Stimulated activated CD4-positive, alpha-beta T cell treated with anti-CD3 and anti-CD28 coated beads, Interleukin-15, amount 100 ng/mL, for 24 hours (primary cell): ENCODE measurements around the gene PRORP.
"Not testable (repeated sequence)": the region's sequence is repeated elsewhere in the genome, so short reads cannot be mapped to it uniquely, and the experiment has no call there.

Experiments
- DNase-seq: peaks from one replicate; pipeline ENCODE4 v3.0.0-alpha.2; 2020

Gene PRORP

DNA sequence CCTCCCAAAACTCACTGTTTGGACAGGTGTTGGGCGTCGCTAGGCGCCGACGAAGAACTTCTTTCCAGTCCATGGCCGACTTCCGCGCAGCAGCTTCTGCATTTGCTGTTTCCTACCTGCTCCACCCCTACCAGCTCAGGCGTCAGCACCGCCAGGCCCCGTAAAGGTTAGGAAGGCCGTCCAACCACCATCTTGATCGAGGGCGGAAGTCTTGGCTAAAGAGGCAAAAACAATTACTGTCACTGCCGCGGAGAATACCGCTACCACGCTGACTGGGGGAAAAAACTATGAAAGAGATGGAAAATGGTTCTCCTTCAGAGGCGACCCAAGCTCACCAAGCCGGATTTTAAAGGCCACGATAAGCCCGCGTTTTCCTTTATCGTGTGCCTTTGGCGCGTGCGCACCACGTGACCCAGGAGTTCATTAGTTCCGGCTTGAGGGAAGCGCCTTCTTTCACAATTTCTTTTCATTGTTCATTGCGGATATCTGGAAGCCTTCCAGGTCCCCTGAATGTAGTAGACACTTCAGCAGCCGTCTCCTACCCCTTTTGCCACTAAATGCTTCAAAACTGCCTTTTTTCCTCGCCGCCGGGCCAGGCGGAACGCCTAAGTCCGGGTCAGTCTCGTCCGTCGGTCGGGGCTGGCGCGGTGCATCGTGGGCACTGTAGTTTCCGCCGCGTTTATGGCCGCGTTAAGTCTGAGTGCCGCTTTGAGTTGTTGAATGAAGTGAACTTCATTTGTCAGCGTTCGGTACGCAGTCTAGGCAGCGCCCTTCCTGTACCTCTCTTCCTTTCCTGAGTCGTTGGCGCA, at the start of gene PRORP, which contains the start of gene PPP2R3C:
PRORP (plus strand) TSS at position 666 of the 809 bp plus-strand sequence. CDS start 694 bp downstream, outside the sequence.
PPP2R3C (minus strand) TSS at position 104 of the 809 bp plus-strand sequence; CDS start at position 73, 31 bp downstream.
- peak; percentile 89 for DNase-seq

DNA sequence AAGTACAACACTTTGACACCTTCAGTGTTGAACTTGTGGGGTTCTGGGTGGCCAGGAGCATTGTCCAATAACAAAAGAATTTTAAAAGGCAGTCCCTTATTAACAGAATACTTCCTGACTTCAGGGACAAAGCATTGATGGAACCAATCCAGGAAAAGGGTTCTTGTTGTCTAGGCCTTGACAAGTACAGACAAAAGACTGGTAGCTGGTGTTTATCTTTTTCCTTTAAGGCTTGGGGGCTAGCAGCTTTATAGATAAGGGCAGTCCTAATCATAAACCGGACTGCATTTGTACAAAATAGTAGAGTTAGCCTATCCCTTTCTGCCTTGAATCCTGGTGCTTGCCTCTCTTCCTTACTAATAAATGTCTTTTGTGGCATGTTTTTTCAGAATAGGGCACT, 48.9 kb upstream of the PRORP start:
- no peak for DNase-seq

DNA sequence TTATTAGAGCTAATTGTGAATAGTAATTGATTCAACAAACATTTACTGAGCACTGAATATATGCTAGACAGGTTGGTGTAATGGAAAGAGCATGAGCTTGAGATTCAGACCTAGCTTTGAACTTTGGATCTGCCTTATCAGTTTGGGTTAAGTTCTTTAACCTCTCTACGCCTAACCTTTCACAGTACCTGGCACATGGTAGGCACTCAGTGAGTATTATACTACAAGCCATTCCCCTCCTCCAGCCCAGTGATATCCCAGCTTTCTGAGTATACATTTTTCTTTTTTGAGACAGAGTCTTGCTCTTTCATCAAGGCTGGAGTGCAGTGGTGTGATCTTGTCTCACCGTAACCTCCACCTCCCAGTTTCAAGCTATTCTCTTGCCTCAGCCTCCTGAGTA, 44.3 kb upstream of the PRORP start:
- DNase-seq = no peak

GRCh38 chr14:35079742-35080141, 42.6 kb upstream of the PRORP start:
- no peak for DNase-seq

GRCh38 chr14:35083530-35084150, 38.7 kb upstream of the PRORP start:
- no peak for DNase-seq

DNA sequence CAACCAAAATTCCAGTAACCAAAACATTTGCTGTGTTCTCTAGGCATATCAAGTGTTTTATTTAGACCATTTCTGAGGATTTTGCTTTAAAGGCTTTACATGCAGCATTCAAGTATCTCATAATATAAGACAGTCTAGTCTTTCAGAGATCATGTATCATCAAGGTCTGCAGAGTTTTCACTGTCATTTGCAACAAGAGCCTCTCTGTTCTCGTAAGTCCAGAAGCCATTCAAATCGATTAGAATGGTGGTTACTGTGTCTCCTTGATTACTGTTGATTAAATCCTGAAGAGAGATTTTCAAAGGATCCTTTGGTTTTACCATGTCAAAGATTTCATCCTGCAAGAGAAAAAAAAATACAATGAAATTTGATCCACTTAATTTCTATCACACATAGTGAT, 36.9 kb upstream of the PRORP start:
- DNase-seq = no peak

DNA sequence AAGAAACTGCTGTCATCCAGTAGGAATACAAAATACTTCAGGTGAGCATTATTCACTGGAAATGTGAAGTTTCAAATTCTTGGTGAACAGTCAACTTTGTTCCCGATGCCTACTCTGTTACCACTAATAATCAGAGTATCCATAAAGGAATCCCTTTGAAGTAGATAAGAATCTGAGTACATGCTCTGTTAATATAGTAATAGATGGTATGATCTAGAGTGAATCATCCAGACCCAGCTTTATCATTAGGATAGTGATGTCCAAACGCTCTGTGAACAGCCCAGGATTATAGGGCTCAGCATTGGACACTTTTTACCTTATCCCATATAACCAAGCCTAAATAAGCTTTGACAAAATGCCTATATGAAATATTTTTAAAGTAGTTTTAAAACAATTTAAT, 33.8 kb upstream of the PRORP start:
- no peak for DNase-seq

DNA sequence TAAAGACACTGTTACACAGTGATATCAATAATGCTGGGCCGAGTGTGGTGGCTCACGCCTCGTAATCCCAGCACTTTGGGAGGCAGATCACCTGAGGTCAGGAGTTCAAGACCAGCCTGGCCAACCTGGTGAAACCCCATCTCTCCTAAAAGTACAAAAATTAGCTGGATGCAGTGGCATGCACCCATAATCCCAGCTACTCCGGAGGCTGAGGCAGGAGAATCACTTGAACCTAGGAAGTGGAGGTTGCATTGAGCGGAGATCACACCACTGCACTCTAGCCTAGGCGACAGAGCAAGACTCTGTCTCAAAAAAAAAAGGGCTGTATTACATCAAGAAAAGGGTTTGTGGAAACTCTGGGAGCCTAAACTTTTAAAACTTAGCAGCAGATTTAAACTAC, 27.7 kb upstream of the PRORP start:
- not testable (repeated sequence) for DNase-seq

DNA sequence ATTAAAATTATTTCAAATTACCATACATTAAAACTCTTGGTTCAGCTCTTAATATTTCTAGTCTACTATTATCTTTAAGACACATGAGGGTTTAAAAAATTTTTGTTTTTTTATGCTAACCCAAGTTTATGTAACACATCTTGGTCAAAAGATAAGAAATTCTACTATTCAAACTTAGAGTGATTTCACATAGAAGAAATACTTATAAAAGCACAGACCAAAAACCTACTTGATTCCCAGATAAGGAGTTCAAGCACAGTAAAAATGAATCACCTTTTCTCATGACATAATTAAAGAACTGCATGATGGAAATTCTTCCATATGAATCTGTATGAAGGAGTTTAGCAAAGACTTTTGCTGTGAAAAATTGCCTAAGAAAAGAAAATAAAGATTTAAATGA, 14.5 kb upstream of the PRORP start:
- no peak for DNase-seq

DNA sequence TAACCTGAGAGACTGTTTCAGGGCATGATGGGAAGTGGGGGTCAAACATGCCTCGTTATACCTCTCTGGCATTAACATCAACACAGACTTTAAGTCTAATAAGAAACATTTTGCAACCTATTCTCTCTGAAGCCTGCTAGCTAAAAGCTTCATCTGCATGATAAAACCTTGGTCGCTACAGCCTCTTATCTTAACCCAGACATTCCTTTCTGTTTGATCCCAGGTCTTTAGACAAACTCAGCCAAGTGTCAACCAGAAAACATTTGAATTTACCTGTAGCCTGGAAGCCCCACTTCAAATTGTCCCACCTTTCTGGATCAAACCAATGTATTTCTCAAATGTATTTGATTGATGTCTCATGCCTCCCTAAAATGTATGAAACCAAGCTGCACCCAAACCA, 9.7 kb upstream of the PRORP start:
- DNase-seq = no peak

GRCh38 chr14:35113308-35113950, 8.9 kb upstream of the PRORP start:
- no peak for DNase-seq

DNA sequence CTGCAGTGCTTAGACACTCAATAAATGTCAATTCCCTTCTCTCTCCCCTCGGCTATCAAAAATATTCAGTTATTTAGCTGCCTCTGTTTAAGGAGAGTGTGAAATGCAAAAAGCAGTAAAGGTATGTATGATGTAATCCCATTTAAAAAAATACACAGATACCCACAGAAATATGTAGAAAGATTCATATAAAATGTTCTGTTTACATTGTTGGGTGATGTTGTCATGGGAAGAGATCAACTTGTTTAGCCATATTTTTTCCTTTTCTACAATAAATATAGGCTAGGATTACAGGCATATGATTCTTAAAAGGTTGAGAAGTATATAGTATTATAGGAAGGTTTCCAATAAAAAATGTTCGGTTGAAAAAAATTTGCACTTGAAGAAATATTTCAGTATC, 8.3 kb upstream of the PRORP start:
- no peak for DNase-seq

DNA sequence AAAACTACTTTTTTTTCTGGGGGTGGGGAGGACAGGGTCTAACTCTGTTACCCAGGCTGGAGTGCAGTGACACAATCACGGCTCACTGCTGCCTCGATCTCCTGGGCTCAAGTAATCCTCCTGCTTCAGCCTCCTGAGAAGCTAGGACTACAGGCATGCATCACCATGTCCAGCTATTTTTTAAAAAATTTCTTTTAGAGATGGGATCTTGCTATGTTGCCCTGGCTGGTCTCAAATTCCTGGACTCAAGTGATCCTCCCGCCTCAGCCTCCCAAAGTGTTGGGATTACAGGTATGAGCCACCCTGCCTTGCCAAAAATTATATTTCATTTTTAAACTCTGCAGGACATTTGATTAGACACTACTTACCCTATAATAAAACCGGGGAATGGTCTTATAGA, 6.1 kb upstream of the PRORP start:
- DNase-seq = no peak

DNA sequence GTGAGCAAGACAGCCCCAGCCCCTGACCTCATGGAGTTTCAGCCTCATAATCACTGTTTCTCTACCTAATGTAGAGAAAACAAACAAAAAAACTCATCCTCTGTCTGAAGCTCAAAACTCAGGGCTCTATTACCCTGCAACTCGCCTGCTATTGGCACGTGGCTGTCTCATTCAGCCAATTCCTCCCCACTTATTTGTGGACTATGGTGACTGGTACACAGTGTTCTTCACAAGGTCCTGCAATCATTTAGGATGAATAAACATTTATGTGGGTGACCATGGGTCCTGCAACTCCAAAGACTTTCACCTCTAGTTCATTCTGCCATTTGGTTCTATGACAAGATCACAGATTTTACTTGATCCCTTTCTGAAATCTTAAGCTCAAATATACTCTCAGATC, 5.2 kb upstream of the PRORP start:
- DNase-seq = no peak

DNA sequence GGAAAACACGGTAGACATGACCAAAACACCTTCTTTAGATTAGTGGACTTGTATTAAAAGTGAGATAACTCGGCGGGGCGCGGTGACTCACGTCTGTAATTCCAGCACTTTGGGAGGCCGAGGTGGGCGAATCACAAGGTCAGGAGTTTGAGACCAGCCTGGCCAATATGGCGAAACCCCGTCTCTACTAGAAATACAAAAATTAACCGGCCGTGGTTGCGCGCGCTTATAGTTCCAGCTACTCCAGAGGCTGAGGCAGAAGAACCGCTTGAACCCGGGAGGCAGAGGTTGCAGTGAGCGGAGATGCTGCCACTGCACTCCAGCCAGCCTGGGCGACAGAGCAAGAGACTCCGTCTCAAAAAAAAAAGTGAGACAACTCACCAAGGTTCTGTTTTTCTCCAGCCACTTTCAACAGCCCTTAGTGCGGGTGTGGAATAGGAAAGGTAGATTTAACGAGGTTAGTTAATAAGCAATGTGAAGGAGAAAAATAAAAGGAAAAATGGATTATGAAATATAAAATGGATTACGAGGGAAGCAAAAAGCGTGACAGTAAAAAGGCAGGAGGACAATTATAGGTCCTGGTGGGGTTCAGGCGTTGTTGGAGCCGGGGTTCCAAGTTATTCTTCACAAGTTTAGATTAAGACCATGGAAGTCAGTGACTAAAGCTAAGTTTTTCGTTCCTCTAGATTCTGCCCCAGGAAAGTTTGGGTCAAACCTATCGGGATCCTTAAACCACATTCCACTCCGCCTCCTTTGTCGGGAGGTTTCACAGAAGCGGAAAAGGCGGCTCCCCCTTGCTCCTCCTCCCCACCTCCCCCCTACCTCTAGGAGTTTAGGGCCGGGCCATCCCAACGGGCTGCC, 1.1 kb upstream of the PRORP start:
- peak; percentile 17 for DNase-seq

DNA sequence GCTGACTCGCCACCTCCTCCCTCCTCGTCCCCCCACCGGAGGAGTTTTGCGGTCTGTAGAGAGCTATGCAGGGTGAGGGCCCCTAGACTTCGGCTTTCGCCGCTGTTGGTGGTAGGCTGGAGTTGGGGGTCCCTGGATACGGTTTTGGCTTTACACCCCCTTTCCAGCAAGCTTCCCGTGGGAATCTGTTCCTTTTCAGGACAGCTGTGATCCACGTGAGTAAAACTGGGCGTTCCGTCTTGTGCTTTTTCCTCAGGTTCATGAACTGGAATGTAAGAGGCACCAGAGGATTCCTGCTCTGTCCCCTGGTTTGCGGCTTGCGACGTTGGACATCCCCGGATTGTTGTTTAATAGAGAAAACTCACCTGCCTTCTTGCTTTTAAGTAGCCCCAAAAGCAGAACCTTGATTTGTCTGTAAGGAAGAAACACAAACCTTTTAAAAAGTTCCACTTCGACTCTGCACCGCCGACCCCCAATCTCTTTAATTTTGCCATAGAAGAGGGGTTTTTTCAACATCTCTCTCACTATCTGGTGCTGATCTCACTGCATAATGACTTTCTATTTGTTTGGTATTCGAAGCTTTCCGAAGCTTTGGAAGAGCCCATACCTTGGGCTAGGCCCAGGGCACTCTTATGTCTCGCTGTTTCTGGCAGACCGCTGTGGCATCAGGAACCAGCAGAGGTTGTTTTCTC, 490 bp downstream of the PRORP start:
- DNase-seq = peak; percentile 22

GRCh38 chr14:35123388-35123703, 994 bp downstream of the PRORP start:
- no peak for DNase-seq

- DNase-seq = no peak
These were observed 1.8 kb downstream of the PRORP start for GRCh38 chr14:35124127-35124526.

DNA sequence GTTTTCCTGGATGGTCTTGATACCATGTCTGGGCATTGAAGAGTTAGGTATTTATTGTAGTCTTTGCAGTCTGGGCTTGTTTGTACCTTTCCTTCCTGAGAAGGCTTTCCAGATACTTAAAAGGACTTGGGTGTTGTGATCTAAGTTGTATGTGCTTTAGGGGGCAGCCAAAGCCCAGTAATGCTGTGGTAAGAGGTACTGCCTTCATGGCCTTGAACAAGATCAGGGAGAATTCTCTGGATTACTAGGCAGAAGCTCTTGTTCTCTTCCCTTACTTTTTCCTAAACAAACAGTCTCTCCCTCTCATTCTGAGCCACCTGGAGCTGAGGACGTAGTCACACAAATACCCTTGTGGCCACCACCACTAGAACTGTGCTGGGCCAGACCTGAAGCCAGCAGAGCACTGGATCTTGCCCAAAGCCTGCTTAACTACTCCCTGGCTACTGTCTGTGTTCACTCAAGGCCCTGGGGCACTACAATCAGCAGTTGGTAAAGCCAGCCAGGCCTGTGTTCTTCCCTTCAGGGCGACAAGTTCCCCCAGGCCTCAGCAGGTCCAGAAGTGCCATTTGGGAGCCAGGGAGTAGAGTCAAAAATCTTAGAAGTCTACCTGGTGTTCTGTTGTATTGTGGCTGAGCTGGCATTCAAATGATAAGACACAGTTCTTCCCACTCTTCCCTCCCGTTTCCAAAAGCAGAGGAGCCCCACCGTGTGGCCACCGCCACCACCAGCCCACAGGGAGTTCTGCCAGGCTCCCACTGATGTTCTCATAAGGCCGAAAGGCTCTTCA, 11.4 kb downstream of the PRORP start:
- no peak for DNase-seq

- DNase-seq = no peak
These were observed 12.2 kb downstream of the PRORP start for GRCh38 chr14:35134329-35135123.

DNA sequence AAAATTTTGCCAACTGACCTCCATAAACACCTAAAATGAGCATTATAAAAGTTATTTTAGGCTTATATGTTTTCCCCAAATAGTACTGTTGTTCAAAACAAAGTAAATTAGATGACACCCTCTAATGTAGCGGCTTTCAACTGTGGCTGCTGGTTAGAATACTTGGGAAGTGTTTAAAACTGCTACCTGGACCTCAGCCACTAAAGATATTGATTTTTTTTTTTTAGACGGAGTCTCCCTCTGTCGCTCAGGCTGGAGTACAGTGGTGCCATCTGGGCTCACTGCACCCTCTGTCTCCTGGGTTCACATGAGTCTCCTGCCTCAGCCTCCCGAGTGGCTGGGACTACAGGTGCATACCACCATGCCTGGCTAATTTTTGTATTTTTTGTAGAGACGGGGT, 16.2 kb downstream of the PRORP start:
- DNase-seq = no peak
